ENCODE measurements around the gene HBE1. TPM values are rescaled to one million over a fixed set of nuclear protein-coding genes. Genes with fewer than 3 reads are reported as not detected.
"Not testable (repeated sequence)": the region's sequence is repeated elsewhere in the genome, so short reads cannot be mapped to it uniquely, and the experiment has no call there.

HBE1 gene
- total RNA-seq: not detected
- not detected for polyA plus RNA-seq
- 0 reads per million in 6 experiments for total RNA-seq

- POLR2A ChIA-PET: no interaction called here
- ATAC-seq (no peak), DNase-seq (no peak)
- H3K27me3 Mint-ChIP-seq: peaks cover 2 to 9% (median 5%) of the 10 kb centered on the region in 5 donors
- no peaks in the 10 kb centered on the region for H3K36me3 Mint-ChIP-seq
- no peak within 1 kb of the TSS for H3K27ac Mint-ChIP-seq
- no peaks in the 10 kb centered on the region for H3K9me3 Mint-ChIP-seq
- H3K4me1 Mint-ChIP-seq: no peaks in the 10 kb centered on the region
- no peak within 1 kb of the TSS for H3K4me3 Mint-ChIP-seq
Observed at GRCh38 chr11:5269715-5270147, at the start of gene HBE1. HBE1 (minus strand) TSS chr11:5269945; CDS start chr11:5269890, 55 bp downstream.

- no peak overlapping the region for H3K27ac Mint-ChIP-seq
- POLR2A ChIA-PET: no interaction called here
- peaks cover 0 to 6% (median 2%) of the 10 kb centered on the region in 9 donors for H3K9me3 Mint-ChIP-seq
- ATAC-seq: no peak
- H3K36me3 Mint-ChIP-seq: no peaks in the 10 kb centered on the region
- H3K4me1 Mint-ChIP-seq: no peaks in the 10 kb centered on the region
- DNase-seq: no peak
- no peak overlapping the region for H3K4me3 Mint-ChIP-seq
- H3K27me3 Mint-ChIP-seq: peaks cover 0 to 5% (median 0%) of the 10 kb centered on the region in 5 donors
Observed at GRCh38 chr11:5317292-5317691, 47.5 kb upstream of the HBE1 start.

- peaks cover 0 to 11% (median 0%) of the 10 kb centered on the region in 5 donors for H3K27me3 Mint-ChIP-seq
- DNase-seq, H3K36me3 Mint-ChIP-seq, ATAC-seq, POLR2A ChIA-PET, H3K4me3 Mint-ChIP-seq, H3K9me3 Mint-ChIP-seq, H3K27ac Mint-ChIP-seq, H3K4me1 Mint-ChIP-seq: not testable (repeated sequence)
Observed at GRCh38 chr11:5313326-5314023, 43.7 kb upstream of the HBE1 start.

GRCh38 chr11:5310423-5310822, 40.7 kb upstream of the HBE1 start:
- peaks cover 0 to 15% (median 0%) of the 10 kb centered on the region in 5 donors for H3K27me3 Mint-ChIP-seq
- no peak for DNase-seq
- no peak for ATAC-seq
- no peak overlapping the region for H3K4me3 Mint-ChIP-seq
- H3K36me3 Mint-ChIP-seq: no peaks in the 10 kb centered on the region
- POLR2A ChIA-PET: no interaction called here
- H3K9me3 Mint-ChIP-seq: peaks cover 0 to 7% (median 2%) of the 10 kb centered on the region in 9 donors
- H3K27ac Mint-ChIP-seq: no peak overlapping the region
- no peaks in the 10 kb centered on the region for H3K4me1 Mint-ChIP-seq

GRCh38 chr11:5307256-5308019, 37.7 kb upstream of the HBE1 start:
- POLR2A ChIA-PET: no interaction called here
- H3K4me3 Mint-ChIP-seq: no peak overlapping the region
- peaks cover 0 to 3% (median 0%) of the 10 kb centered on the region in 9 donors for H3K9me3 Mint-ChIP-seq
- H3K27ac Mint-ChIP-seq: peak overlapping the region in 1 of 10 donors; percentile 20
- H3K36me3 Mint-ChIP-seq: no peaks in the 10 kb centered on the region
- no peaks in the 10 kb centered on the region for H3K4me1 Mint-ChIP-seq
- peaks cover 0 to 18% (median 0%) of the 10 kb centered on the region in 5 donors for H3K27me3 Mint-ChIP-seq
- no peak for ATAC-seq
- DNase-seq: no peak

- ATAC-seq: no peak
- H3K4me3 Mint-ChIP-seq: no peak overlapping the region
- DNase-seq: no peak
- H3K27ac Mint-ChIP-seq: no peak overlapping the region
- H3K4me1 Mint-ChIP-seq: no peaks in the 10 kb centered on the region
- POLR2A ChIA-PET: no interaction called here
- no peaks in the 10 kb centered on the region for H3K36me3 Mint-ChIP-seq
- H3K9me3 Mint-ChIP-seq: peaks cover 0 to 3% (median 0%) of the 10 kb centered on the region in 9 donors
- H3K27me3 Mint-ChIP-seq: peaks cover 0 to 17% (median 0%) of the 10 kb centered on the region in 5 donors
Observed at GRCh38 chr11:5304046-5304445, 34.3 kb upstream of the HBE1 start.

GRCh38 chr11:5303626-5304025, 33.9 kb upstream of the HBE1 start:
- Mint-ChIP-seq H3K9me3 (peaks cover 0 to 1% (median 0%) of the 10 kb centered on the region in 9 donors), H3K36me3 (no peaks in the 10 kb centered on the region), H3K4me1 (no peaks in the 10 kb centered on the region), H3K4me3 (no peak overlapping the region), H3K27me3 (peaks cover 0 to 16% (median 0%) of the 10 kb centered on the region in 5 donors), H3K27ac (no peak overlapping the region)
- POLR2A ChIA-PET: no interaction called here
- ATAC-seq: no peak
- DNase-seq: no peak

- DNase-seq (no peak), ATAC-seq (no peak)
- Mint-ChIP-seq H3K27me3 (peaks cover 3 to 11% (median 9%) of the 10 kb centered on the region in 5 donors), H3K4me1 (no peaks in the 10 kb centered on the region), H3K4me3 (no peak within 1 kb of the TSS), H3K9me3 (no peaks in the 10 kb centered on the region), H3K36me3 (no peaks in the 10 kb centered on the region), H3K27ac (no peak within 1 kb of the TSS)
- POLR2A ChIA-PET: no interaction called here
Observed at GRCh38 chr11:5301846-5302245, 32.1 kb upstream of the HBE1 start, which contains the start of gene OR51B4. OR51B4 (minus strand) TSS chr11:5301946; CDS start chr11:5301946, 0 bp downstream.

GRCh38 chr11:5300251-5300650, 30.5 kb upstream of the HBE1 start:
- Mint-ChIP-seq H3K27me3 (peaks cover 3 to 11% (median 8%) of the 10 kb centered on the region in 5 donors), H3K27ac (no peak overlapping the region), H3K4me3 (no peak overlapping the region), H3K9me3 (no peaks in the 10 kb centered on the region), H3K4me1 (no peaks in the 10 kb centered on the region), H3K36me3 (no peaks in the 10 kb centered on the region)
- no peak for DNase-seq
- POLR2A ChIA-PET: no interaction called here
- ATAC-seq: no peak

GRCh38 chr11:5298451-5298850, 28.7 kb upstream of the HBE1 start:
- H3K4me3 Mint-ChIP-seq: no peak overlapping the region
- H3K4me1 Mint-ChIP-seq: no peaks in the 10 kb centered on the region
- DNase-seq: no peak
- POLR2A ChIA-PET: no interaction called here
- no peak overlapping the region for H3K27ac Mint-ChIP-seq
- H3K27me3 Mint-ChIP-seq: peaks cover 3 to 11% (median 6%) of the 10 kb centered on the region in 5 donors
- no peaks in the 10 kb centered on the region for H3K36me3 Mint-ChIP-seq
- no peak for ATAC-seq
- H3K9me3 Mint-ChIP-seq: no peaks in the 10 kb centered on the region

GRCh38 chr11:5297721-5298323, 28.1 kb upstream of the HBE1 start:
- Mint-ChIP-seq H3K27me3 (peaks cover 3 to 11% (median 6%) of the 10 kb centered on the region in 5 donors), H3K27ac (no peak overlapping the region), H3K4me1 (no peaks in the 10 kb centered on the region), H3K4me3 (no peak overlapping the region), H3K9me3 (no peaks in the 10 kb centered on the region), H3K36me3 (no peaks in the 10 kb centered on the region)
- DNase-seq (no peak), ATAC-seq (no peak)
- POLR2A ChIA-PET: no interaction called here

- POLR2A ChIA-PET, H3K4me1 Mint-ChIP-seq, ATAC-seq, H3K4me3 Mint-ChIP-seq, H3K9me3 Mint-ChIP-seq, DNase-seq, H3K36me3 Mint-ChIP-seq, H3K27ac Mint-ChIP-seq: not testable (repeated sequence)
- peaks cover 3 to 11% (median 6%) of the 10 kb centered on the region in 5 donors for H3K27me3 Mint-ChIP-seq
Observed at GRCh38 chr11:5294342-5294995, 24.7 kb upstream of the HBE1 start.

Data from naive thymus-derived CD8-positive, alpha-beta T cell (primary cell).